ENCODE data around the gene ABCB10. TPM values are rescaled to one million over a fixed set of nuclear protein-coding genes. Genes with fewer than 3 reads are reported as not detected.
"Not testable (repeated sequence)": the region's sequence is repeated elsewhere in the genome, so short reads cannot be mapped to it uniquely, and the experiment has no call there.

ABCB10 gene
- total RNA-seq, 1 donor from 2014 or later, result 14.5 TPM

DNA sequence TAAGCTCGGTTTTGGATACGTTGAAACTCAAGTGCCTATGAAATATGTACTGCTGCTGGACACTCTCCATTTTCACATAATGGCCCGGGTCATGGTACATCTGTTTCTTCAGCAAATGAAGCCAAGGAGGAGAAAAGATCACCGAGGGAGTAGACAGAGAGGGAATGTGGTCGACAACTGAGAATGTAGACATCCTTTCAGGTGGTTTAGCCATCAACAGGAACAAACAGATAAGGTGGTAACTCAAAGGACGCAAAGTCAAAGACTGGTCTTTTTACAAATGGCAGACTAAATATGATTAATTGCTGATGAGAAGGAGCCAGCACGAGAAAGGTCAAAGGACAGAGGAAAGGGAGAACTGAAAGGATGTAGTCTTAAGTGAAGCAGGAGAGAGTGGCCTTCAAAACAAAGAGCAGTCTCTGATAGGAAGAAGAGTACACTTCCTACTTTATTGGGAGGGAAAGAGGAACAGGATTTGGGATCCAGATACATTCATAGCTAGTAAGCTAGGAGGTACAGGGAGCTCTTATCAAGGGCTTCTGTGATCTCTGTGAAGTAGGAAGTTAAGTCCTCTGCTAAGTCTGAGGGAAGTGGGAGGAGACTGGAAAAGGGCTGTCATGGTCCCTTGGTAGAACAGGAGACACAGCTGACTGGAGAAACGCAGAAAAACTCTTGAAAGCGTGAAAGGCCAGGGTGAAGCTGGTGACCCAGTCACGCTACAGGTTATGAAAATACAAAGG, 78.7 kb downstream of the ABCB10 start:
- H3K4me3 Mint-ChIP-seq, result peak overlapping the region; percentile 33
- TF ChIP-seq, protein P1, sequence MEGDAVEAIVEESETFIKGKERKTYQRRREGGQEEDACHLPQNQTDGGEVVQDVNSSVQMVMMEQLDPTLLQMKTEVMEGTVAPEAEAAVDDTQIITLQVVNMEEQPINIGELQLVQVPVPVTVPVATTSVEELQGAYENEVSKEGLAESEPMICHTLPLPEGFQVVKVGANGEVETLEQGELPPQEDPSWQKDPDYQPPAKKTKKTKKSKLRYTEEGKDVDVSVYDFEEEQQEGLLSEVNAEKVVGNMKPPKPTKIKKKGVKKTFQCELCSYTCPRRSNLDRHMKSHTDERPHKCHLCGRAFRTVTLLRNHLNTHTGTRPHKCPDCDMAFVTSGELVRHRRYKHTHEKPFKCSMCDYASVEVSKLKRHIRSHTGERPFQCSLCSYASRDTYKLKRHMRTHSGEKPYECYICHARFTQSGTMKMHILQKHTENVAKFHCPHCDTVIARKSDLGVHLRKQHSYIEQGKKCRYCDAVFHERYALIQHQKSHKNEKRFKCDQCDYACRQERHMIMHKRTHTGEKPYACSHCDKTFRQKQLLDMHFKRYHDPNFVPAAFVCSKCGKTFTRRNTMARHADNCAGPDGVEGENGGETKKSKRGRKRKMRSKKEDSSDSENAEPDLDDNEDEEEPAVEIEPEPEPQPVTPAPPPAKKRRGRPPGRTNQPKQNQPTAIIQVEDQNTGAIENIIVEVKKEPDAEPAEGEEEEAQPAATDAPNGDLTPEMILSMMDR (IDR thresholded peaks at IDR 0.05), result no peak
- peak; percentile 25 for DNase-seq
- POLR2A ChIA-PET, result interaction anchor here (0.6 to 4.7 kb wide), 19 partner anchors 12 to 644 kb away, joined by 3 to 47 read pairs (median 6); partner anchors contain the start of genes ABCB10, CCSAP, NUP133 and RAB4A
- no peaks in the 10 kb centered on the region for H3K9me3 Mint-ChIP-seq
- CTCF ChIA-PET, result interaction anchor here (1.0 to 5.3 kb wide), 5 partner anchors 11 to 221 kb away, joined by 4 to 162 read pairs (median 10); partner anchors contain the start of gene ABCB10
- peaks cover 43% of the 10 kb centered on the region for H3K36me3 Mint-ChIP-seq (ENCODE audit: low read depth)
- H3K4me1 Mint-ChIP-seq, result peaks cover 46% of the 10 kb centered on the region
- peak overlapping the region; percentile 89 for H3K27ac Mint-ChIP-seq
- intact Hi-C loops (cut with micrococcal nuclease), result loop anchor here (1.0 to 5.0 kb wide), 7 partner anchors 28 to 1497 kb away; partner anchors contain the start of genes ARV1, NUP133, RAB4A and TTC13
- peak; percentile 85 for ATAC-seq (ENCODE audit: low read depth)
- H3K27me3 Mint-ChIP-seq, result no peaks in the 10 kb centered on the region

- Mint-ChIP-seq H3K36me3 (ENCODE audit: low read depth) (peaks cover 48% of the 10 kb centered on the region), H3K4me1 (peaks cover 46% of the 10 kb centered on the region), H3K4me3 (peak overlapping the region; percentile 29), H3K27ac (peak overlapping the region; percentile 89), H3K9me3 (no peaks in the 10 kb centered on the region), H3K27me3 (no peaks in the 10 kb centered on the region)
- TF ChIP-seq, protein P1 (IDR thresholded peaks at IDR 0.05), result no peak
- ChIA-PET CTCF (interaction anchor here (1.0 kb wide), 1 partner anchor 80 kb away, joined by 4 read pairs; the partner anchor contains the start of gene ABCB10), POLR2A (interaction anchor here (0.7 to 4.7 kb wide), 8 partner anchors 11 to 645 kb away, joined by 3 to 47 read pairs (median 10); partner anchors contain the start of genes CCSAP, NUP133 and RAB4A)
- intact Hi-C loops (cut with micrococcal nuclease), result loop anchor here (1.0 to 5.0 kb wide), 2 partner anchors 137 to 643 kb away; no protein-coding TSS in a partner anchor
- DNase-seq (peak; percentile 18), ATAC-seq (ENCODE audit: low read depth) (peak; percentile 61)
Measured at GRCh38 chr1:229478852-229479251, 79.7 kb downstream of the ABCB10 start.

GRCh38 chr1:229475859-229476258, 82.6 kb downstream of the ABCB10 start:
- H3K4me3 Mint-ChIP-seq; CTCF ChIA-PET; H3K27me3 Mint-ChIP-seq; H3K27ac Mint-ChIP-seq; ATAC-seq (ENCODE audit: low read depth); H3K9me3 Mint-ChIP-seq; DNase-seq: not testable (repeated sequence)
- POLR2A ChIA-PET, result interaction anchor here (0.7 kb wide), 2 partner anchors 32 to 78 kb away, joined by 3 to 4 read pairs; partner anchors contain the start of gene NUP133
- Mint-ChIP-seq H3K4me1 (peaks cover 31% of the 10 kb centered on the region), H3K36me3 (ENCODE audit: low read depth) (peaks cover 52% of the 10 kb centered on the region)
- intact Hi-C loops (cut with micrococcal nuclease), result loop anchor here (5.0 kb wide), 1 partner anchor 646 kb away; no protein-coding TSS in a partner anchor

DNA sequence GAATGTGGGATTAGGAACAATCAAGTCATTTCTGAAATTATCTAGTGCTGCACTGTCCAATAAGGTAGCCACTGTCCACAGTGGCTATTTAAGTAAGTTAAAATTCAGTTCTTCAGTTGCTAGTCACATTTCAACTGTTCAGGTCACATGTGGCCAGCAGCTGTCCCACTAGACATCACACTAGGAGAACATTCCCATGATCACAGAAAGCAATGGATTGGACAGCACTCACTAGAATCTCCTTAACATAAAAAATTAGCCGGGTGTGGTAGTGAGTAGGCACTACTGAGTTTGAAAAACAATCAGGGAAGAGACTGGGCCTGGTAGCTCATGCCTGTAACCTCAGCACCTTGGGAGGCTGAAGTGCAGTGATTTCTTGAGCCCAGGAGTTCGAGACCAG, 84.0 kb downstream of the ABCB10 start:
- Mint-ChIP-seq H3K27ac (no peak overlapping the region), H3K4me3 (no peak overlapping the region), H3K27me3 (no peaks in the 10 kb centered on the region), H3K4me1 (peaks cover 18% of the 10 kb centered on the region), H3K9me3 (no peaks in the 10 kb centered on the region), H3K36me3 (ENCODE audit: low read depth) (peaks cover 65% of the 10 kb centered on the region)
- intact Hi-C loops (cut with micrococcal nuclease), result no loop called here
- DNase-seq (no peak), ATAC-seq (ENCODE audit: low read depth) (no peak)
- CTCF ChIA-PET, result no interaction called here
- POLR2A ChIA-PET, result no interaction called here
- TF ChIP-seq, protein P1 (IDR thresholded peaks at IDR 0.05), result no peak

- Mint-ChIP-seq H3K9me3 (no peaks in the 10 kb centered on the region), H3K36me3 (ENCODE audit: low read depth) (peaks cover 77% of the 10 kb centered on the region), H3K4me1 (peaks cover 4% of the 10 kb centered on the region), H3K27me3 (no peaks in the 10 kb centered on the region), H3K27ac (no peak overlapping the region), H3K4me3 (no peak overlapping the region)
- no peak for DNase-seq
- ChIA-PET CTCF (no interaction called here), POLR2A (no interaction called here)
- TF ChIP-seq, protein P1 (IDR thresholded peaks at IDR 0.05), result no peak
- intact Hi-C loops (cut with micrococcal nuclease), result no loop called here
- no peak for ATAC-seq (ENCODE audit: low read depth)
Measured at GRCh38 chr1:229471175-229471574, 87.3 kb downstream of the ABCB10 start.
